ENCODE results near the gene ARHGEF25. TPM values are rescaled to one million over a fixed set of nuclear protein-coding genes. Genes with fewer than 3 reads are reported as not detected.

ARHGEF25 gene
- total RNA-seq, 1 donor from 2014 or later = 16.8 TPM

DNA sequence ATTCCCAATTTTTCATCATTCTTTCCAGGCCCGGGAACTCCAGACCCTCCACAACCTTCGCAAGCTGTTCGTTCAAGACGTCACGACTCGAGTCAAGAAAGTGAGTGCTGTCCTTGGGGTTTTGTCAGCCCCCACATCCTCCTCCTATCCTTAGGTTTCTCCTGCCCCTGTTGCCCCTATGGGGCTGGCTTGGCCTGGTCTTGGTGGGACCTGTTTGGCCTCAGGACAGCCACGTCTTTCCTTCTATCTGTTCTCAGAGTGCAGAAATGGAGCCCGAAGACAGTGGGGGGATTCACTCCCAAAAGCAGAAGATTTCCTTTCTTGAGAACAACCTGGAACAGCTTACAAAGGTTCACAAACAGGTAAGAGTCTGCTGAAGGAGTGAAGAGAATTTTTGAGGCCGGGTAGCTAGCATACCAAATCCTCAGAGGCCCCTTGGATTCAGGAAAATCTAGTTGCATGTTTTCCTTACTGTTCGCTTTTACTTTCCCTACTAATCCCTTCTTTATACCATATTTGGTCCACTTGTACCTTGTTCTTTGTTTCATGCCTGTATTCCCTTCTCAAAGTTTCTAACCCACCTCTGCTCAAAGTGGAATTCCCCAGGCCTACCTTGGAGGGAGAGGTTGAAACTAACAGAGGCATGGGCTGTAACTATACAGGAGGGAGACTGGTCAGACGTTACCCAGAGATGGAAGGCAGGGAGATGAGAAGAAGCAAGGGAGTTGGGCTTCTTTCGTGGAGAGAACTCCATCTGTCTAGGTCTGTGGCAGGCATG is 33.1 kb upstream of the ARHGEF25 start:
- no peaks in the 10 kb centered on the region for H3K79me2 ChIP-seq (ENCODE audit: insufficient read depth, low read length)
- no peaks in the 10 kb centered on the region for H3K27me3 Mint-ChIP-seq (ENCODE audit: low read depth, unreplicated experiment)
- peaks cover 11% of the 10 kb centered on the region for H3K4me1 Mint-ChIP-seq (ENCODE audit: low read depth, unreplicated experiment)
- no peaks in the 10 kb centered on the region for H3K36me3 ChIP-seq (ENCODE audit: insufficient read depth, low read length)
- no peak overlapping the region for H3K27ac Mint-ChIP-seq (ENCODE audit: unreplicated experiment)
- H3K9me3 ChIP-seq (ENCODE audit: insufficient read depth, low read depth, low read length) = no peaks in the 10 kb centered on the region
- H3K27me3 ChIP-seq (ENCODE audit: insufficient read depth, low read length) = no peaks in the 10 kb centered on the region
- H3K4me1 ChIP-seq (ENCODE audit: insufficient read depth, low read length) = no peaks in the 10 kb centered on the region
- no peak overlapping the region for H3K4me3 Mint-ChIP-seq (ENCODE audit: unreplicated experiment)
- H3K9ac ChIP-seq (ENCODE audit: low read length) = no peak overlapping the region
- H3K4me2 ChIP-seq (ENCODE audit: low read length) = no peak overlapping the region
- H3K27ac ChIP-seq (ENCODE audit: low read depth, low read length) = no peak overlapping the region
- no peak overlapping the region for H2AFZ ChIP-seq (ENCODE audit: low read depth, low read length)
- no peaks in the 10 kb centered on the region for H4K20me1 ChIP-seq (ENCODE audit: insufficient read depth, low read length)
- DNase-seq (ENCODE audit: low read depth) (no peak), FAIRE-seq (no peak)
- TF ChIP-seq, protein P1, sequence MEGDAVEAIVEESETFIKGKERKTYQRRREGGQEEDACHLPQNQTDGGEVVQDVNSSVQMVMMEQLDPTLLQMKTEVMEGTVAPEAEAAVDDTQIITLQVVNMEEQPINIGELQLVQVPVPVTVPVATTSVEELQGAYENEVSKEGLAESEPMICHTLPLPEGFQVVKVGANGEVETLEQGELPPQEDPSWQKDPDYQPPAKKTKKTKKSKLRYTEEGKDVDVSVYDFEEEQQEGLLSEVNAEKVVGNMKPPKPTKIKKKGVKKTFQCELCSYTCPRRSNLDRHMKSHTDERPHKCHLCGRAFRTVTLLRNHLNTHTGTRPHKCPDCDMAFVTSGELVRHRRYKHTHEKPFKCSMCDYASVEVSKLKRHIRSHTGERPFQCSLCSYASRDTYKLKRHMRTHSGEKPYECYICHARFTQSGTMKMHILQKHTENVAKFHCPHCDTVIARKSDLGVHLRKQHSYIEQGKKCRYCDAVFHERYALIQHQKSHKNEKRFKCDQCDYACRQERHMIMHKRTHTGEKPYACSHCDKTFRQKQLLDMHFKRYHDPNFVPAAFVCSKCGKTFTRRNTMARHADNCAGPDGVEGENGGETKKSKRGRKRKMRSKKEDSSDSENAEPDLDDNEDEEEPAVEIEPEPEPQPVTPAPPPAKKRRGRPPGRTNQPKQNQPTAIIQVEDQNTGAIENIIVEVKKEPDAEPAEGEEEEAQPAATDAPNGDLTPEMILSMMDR (IDR thresholded peaks at IDR 0.05; ENCODE audit: insufficient read depth, low read depth, low read length) = no peak
- no peak for TF ChIP-seq EZH2 (IDR thresholded peaks at IDR 0.05; ENCODE audit: insufficient read depth, low read length)
- H3K4me3 ChIP-seq (ENCODE audit: insufficient read depth, low read depth, low read length) = no peak overlapping the region
- H3K9me3 Mint-ChIP-seq (ENCODE audit: unreplicated experiment) = peaks cover 11% of the 10 kb centered on the region
- peaks cover 44% of the 10 kb centered on the region for H3K36me3 Mint-ChIP-seq (ENCODE audit: low read depth, unreplicated experiment)

DNA sequence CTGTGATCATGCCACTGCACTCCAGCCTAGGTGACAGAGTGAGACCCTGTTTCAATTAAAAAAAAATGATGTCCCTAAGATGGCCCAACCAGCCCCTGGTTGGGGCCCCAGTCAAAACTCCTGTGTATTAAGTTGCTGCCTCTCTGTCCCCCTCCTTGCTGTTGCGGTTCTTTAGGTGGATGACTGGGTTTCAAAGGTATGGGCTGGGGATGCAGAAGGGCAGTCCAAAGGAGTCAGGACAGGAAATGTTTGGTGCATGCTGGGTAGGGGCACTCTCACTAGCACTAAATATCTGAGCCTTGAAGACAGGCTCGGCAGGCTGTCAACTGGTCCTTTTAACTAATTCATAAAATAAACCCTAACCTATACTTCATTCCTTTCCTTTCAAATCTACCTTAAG is 32.2 kb upstream of the ARHGEF25 start:
- H3K36me3 Mint-ChIP-seq (ENCODE audit: low read depth, unreplicated experiment) = peaks cover 44% of the 10 kb centered on the region
- no peaks in the 10 kb centered on the region for H3K36me3 ChIP-seq (ENCODE audit: insufficient read depth, low read length)
- H3K79me2 ChIP-seq (ENCODE audit: insufficient read depth, low read length) = no peaks in the 10 kb centered on the region
- H3K9me3 ChIP-seq (ENCODE audit: insufficient read depth, low read depth, low read length) = no peaks in the 10 kb centered on the region
- no peaks in the 10 kb centered on the region for H3K4me1 ChIP-seq (ENCODE audit: insufficient read depth, low read length)
- peaks cover 11% of the 10 kb centered on the region for H3K9me3 Mint-ChIP-seq (ENCODE audit: unreplicated experiment)
- TF ChIP-seq, protein P1 (IDR thresholded peaks at IDR 0.05; ENCODE audit: insufficient read depth, low read depth, low read length) = no peak
- H3K4me2 ChIP-seq (ENCODE audit: low read length) = no peak overlapping the region
- peaks cover 11% of the 10 kb centered on the region for H3K4me1 Mint-ChIP-seq (ENCODE audit: low read depth, unreplicated experiment)
- no peak overlapping the region for H2AFZ ChIP-seq (ENCODE audit: low read depth, low read length)
- no peaks in the 10 kb centered on the region for H4K20me1 ChIP-seq (ENCODE audit: insufficient read depth, low read length)
- no peak for DNase-seq (ENCODE audit: low read depth)
- FAIRE-seq = no peak
- H3K4me3 Mint-ChIP-seq (ENCODE audit: unreplicated experiment) = no peak overlapping the region
- no peak overlapping the region for H3K9ac ChIP-seq (ENCODE audit: low read length)
- no peak overlapping the region for H3K27ac ChIP-seq (ENCODE audit: low read depth, low read length)
- no peak overlapping the region for H3K4me3 ChIP-seq (ENCODE audit: insufficient read depth, low read depth, low read length)
- H3K27me3 ChIP-seq (ENCODE audit: insufficient read depth, low read length) = no peaks in the 10 kb centered on the region
- H3K27ac Mint-ChIP-seq (ENCODE audit: unreplicated experiment) = no peak overlapping the region
- H3K27me3 Mint-ChIP-seq (ENCODE audit: low read depth, unreplicated experiment) = peaks cover 2% of the 10 kb centered on the region
